Psoas muscle (tissue), 8 donors: ENCODE data around the gene DTNA. TPM values are rescaled to one million over a fixed set of nuclear protein-coding genes. Genes with fewer than 3 reads are reported as not detected.
A peak's percentile ranks its signal among the peaks of the same experiment; 100 is the strongest.

Experiments
- ATAC-seq, 4 donors: fragments of 200-7000 bp; cut with Tn5 transposase; one replicate each; pipeline ENCODE4 v1.9.1; 2020; ENCODE audit warnings: moderate library complexity in 3 of 4, mild to moderate bottlenecking in 2 of 4
- DNase-seq, 2 donors: peaks; one replicate each; pipeline ENCODE4 v3.0.0-alpha.2; 2020
- H3K27ac ChIP-seq: fragments of 200-600 bp; one replicate; pipeline ENCODE4 v1.8.0; 2022
- H3K27me3 ChIP-seq, 3 donors: fragments of 200-600 bp in 1 of 3; one replicate each; pipeline versions ENCODE4 v1.6.1 to v1.8.0; 2013 to 2022; ENCODE audit warnings: low read length in 2 of 3, mild to moderate bottlenecking in 2 of 3, moderate library complexity in 1 of 3; ENCODE audit not compliant: insufficient read depth in 3 of 3
- H3K36me3 ChIP-seq, 2 donors: fragments of 200-600 bp in 1 of 2; one replicate each; pipeline versions ENCODE4 v1.6.1 to v1.8.0; 2013 to 2022; ENCODE audit warnings: low read depth in 1 of 2, mild to moderate bottlenecking in 1 of 2, moderate library complexity in 1 of 2; ENCODE audit not compliant: insufficient read depth in 1 of 2
- H3K4me1 ChIP-seq: fragments of 200-600 bp; one replicate; pipeline ENCODE4 v1.8.0; 2022
- H3K4me3 ChIP-seq: fragments of 200-600 bp; one replicate; pipeline ENCODE4 v1.8.0; 2022; ENCODE audit warnings: mild to moderate bottlenecking
- H3K9me3 ChIP-seq: fragments of 200-600 bp; one replicate; pipeline ENCODE4 v1.8.0; 2022
- WGBS, 3 donors: extraction: QIAGEN DNeasy Blood & Tissue Kit; methylation state at CpG; one replicate each; pipeline versions ENCODE4 v1.1.6 to v1.1.7; 2013; 5-methylcytosine and 5-hydroxymethylcytosine counted together
- intact Hi-C, 2 donors: fragments of 100-400 bp; cut with DNase I; formaldehyde crosslinking; loops; one replicate each; pipeline versions ENCODE4 v1.11.0 to v1.14.2; 2022
- polyA plus RNA-seq, 3 donors: library from polyadenylated mRNA; stranded (reverse); fragments of 200-250 nt; gene quantifications; one replicate each; pipeline ENCODE4 v1.2.3, GENCODE V29; 2013
- total RNA-seq, 4 donors: library from RNA; stranded (reverse); fragmentation: NEBNext Ultra II Directional in 2 of 4; extraction: Animal tissue kit (Norgen Biotek cat#: 25700) in 2 of 4; gene quantifications; one replicate each; pipeline versions ENCODE4 v1.2.1 to v1.2.4, GENCODE V29; 2021 to 2023
- TF ChIP-seq, protein P1 (sequence below): fragments of 200-600 bp; IDR thresholded peaks from one replicate; pipeline ENCODE4 v1.8.0; 2022; ENCODE audit warnings: antibody characterized with exemption
- donor health status: healthy with polysubstance abuse.
- donor health status: DM: no; HTN: no; CAD: no; lungs with moderate emphysema.
- donor health status: Bipolar disorder and iron deficiency.
- donor health status: healthy.
- donor health status: DM: yes; HTN: yes; CAD: no.
- donor health status: DM: no; HTN: no; CAD: no.
- donor health status: DM: no; HTN: no; CAD: no.
- donor health status: DM: yes; HTN: yes; CAD: no.

The DTNA gene
- total and polyA plus RNA-seq, 7 donors, result 12.6 to 103 (median 82.0) TPM

DNA sequence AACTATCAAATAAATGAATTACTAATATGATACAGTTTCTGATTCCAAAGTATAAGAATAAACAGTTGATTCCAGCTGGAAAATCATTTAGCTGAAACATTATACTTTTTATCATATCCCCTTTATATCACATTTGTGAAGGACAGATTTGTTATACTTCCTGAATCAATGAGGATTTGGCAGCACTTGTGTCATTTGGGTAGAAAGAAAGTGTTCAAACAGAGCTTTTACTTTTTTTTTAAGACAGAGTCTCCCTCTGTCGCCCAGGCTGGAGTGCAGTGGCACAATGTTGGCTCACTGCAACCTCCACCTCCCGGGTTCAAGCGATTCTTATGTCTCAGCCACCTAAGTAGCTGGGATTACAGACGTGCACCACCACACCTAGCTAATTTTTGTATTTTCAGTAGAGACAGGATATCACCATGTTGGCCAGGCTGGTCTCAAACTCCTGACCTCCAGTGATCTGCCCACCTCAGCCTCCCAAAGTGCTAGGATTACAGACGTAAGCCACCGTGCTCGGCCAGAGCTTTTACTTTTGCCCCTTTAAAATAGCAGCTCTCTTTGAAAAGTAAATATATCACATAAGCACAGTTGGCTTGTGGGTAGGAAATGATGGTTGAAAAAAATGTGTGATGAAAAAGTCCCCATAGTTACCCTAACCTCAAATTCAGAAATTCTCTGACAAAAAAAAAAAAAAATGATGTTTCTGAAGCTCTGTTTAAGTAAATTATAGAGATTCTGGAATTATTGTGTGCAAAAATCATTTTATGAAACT is 95.2 kb downstream of the DTNA start:
- intact Hi-C loops, result no loop called here
- no peaks in the 10 kb centered on the region for H3K36me3 ChIP-seq
- peaks cover 30% of the 10 kb centered on the region for H3K4me1 ChIP-seq
- no peak overlapping the region for H3K27ac ChIP-seq
- 67 to 82% (median 70%) methylated on average over 7 of the region's 7 CpGs for WGBS, 3 donors
- TF ChIP-seq, protein P1, sequence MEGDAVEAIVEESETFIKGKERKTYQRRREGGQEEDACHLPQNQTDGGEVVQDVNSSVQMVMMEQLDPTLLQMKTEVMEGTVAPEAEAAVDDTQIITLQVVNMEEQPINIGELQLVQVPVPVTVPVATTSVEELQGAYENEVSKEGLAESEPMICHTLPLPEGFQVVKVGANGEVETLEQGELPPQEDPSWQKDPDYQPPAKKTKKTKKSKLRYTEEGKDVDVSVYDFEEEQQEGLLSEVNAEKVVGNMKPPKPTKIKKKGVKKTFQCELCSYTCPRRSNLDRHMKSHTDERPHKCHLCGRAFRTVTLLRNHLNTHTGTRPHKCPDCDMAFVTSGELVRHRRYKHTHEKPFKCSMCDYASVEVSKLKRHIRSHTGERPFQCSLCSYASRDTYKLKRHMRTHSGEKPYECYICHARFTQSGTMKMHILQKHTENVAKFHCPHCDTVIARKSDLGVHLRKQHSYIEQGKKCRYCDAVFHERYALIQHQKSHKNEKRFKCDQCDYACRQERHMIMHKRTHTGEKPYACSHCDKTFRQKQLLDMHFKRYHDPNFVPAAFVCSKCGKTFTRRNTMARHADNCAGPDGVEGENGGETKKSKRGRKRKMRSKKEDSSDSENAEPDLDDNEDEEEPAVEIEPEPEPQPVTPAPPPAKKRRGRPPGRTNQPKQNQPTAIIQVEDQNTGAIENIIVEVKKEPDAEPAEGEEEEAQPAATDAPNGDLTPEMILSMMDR, result no peak
- H3K4me3 ChIP-seq, result no peak overlapping the region
- ATAC-seq (no peak), DNase-seq (no peak)
- H3K27me3 ChIP-seq, result no peaks in the 10 kb centered on the region
- no peaks in the 10 kb centered on the region for H3K9me3 ChIP-seq

- DNase-seq, result no peak
- H3K4me1 ChIP-seq, result peaks cover 30% of the 10 kb centered on the region
- H3K27ac ChIP-seq, result no peak overlapping the region
- ATAC-seq, result no peak
- TF ChIP-seq, protein P1, result no peak
- no peaks in the 10 kb centered on the region for H3K36me3 ChIP-seq
- H3K4me3 ChIP-seq, result no peak overlapping the region
- no peaks in the 10 kb centered on the region for H3K27me3 ChIP-seq
- H3K9me3 ChIP-seq, result no peaks in the 10 kb centered on the region
- intact Hi-C loops, result no loop called here
Measured at GRCh38 chr18:34805878-34806351, 95.8 kb downstream of the DTNA start.

DNA sequence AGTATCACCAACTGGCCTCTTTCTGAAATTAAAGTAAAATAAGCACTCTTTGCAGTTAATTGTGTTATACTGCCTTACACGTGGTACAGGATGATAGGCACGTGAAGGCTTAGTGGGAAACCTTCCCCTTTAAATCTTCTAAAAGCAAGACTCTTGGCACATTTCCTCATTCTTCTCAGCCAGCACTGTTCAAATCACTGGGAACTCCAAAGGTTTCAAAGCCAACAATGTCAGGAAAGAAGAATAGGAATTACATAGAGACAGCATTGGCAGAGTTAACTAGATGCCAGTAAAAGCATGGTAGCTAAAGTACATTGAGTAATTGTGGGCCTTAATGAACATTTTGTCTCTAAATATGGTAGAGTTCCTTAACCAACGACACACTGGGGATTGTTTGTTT is 96.4 kb downstream of the DTNA start:
- no peak for DNase-seq
- no peaks in the 10 kb centered on the region for H3K9me3 ChIP-seq
- 30 to 39% (median 37%) methylated on average over 3 of the region's 3 CpGs for WGBS, 3 donors
- peaks cover 30% of the 10 kb centered on the region for H3K4me1 ChIP-seq
- no peak overlapping the region for H3K4me3 ChIP-seq
- intact Hi-C loops, result no loop called here
- no peaks in the 10 kb centered on the region for H3K27me3 ChIP-seq
- peak in 2 of 4 donors; percentile 4 to 9 for ATAC-seq
- TF ChIP-seq, protein P1, result no peak
- peak overlapping the region; percentile 3 for H3K27ac ChIP-seq
- H3K36me3 ChIP-seq, result peaks cover 0 to 2% of the 10 kb centered on the region in 2 donors

- no peak overlapping the region for H3K4me3 ChIP-seq
- H3K27ac ChIP-seq, result peak overlapping the region; percentile 27
- intact Hi-C loops, result no loop called here
- ATAC-seq (peak in 2 of 4 donors; percentile 40 to 66), DNase-seq (no peak)
- TF ChIP-seq, protein P1, result no peak
- peaks cover 0 to 9% of the 10 kb centered on the region in 2 donors for H3K36me3 ChIP-seq
- WGBS, 3 donors, result 85 to 97% (median 94%) methylated on average over 2 of the region's 2 CpGs
- peaks cover 25% of the 10 kb centered on the region for H3K4me1 ChIP-seq
- H3K9me3 ChIP-seq, result no peaks in the 10 kb centered on the region
- H3K27me3 ChIP-seq, result no peaks in the 10 kb centered on the region
Measured at GRCh38 chr18:34807106-34807796, 97.2 kb downstream of the DTNA start.
